ENCODE data around the gene TOM1. TPM values are rescaled to one million over a fixed set of nuclear protein-coding genes. Genes with fewer than 3 reads are reported as not detected.

Gene TOM1
- total and polyA plus RNA-seq, 3 experiments from 2014 or later: 15.1 to 34.5 (median 17.0) TPM

DNA sequence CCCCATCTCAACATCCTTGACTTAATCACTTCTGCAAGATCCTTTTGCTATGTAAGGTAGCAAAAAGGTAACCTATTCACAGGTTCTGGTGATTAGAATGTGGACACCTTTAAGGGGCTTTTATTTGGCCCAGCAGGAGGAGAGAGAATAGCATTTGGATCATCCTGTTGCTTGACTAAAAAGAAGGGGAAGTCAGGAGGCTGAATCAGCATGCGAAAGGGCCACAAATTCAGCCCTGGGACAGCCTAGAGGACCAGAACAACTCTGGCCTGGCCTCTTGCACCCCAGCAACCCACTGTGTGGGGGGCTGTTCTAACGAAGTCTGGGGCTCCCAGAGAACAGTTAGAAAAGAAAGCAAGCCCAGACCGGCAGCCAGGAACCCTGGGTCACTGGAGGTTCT, 78.0 kb downstream of the TOM1 start:
- ChIA-PET POLR2A (no interaction called here), CTCF (no interaction called here)
- peaks cover 10 to 24% (median 22%) of the 10 kb centered on the region in 3 donors for H3K4me1 Mint-ChIP-seq
- H3K27me3 ChIP-seq (ENCODE audit: insufficient read depth, low read length, poor library complexity, severe bottlenecking): no peaks in the 10 kb centered on the region
- H3K9me3 Mint-ChIP-seq: no peaks in the 10 kb centered on the region
- H3K4me3 Mint-ChIP-seq: no peak overlapping the region
- H3K27ac Mint-ChIP-seq: no peak overlapping the region
- peaks cover 14% of the 10 kb centered on the region for H3K4me1 ChIP-seq (ENCODE audit: insufficient read depth, low read length)
- H3K9me3 ChIP-seq (ENCODE audit: low read length): no peaks in the 10 kb centered on the region
- no peaks in the 10 kb centered on the region for H3K36me3 Mint-ChIP-seq
- H3K36me3 ChIP-seq (ENCODE audit: insufficient read depth, low read length): no peaks in the 10 kb centered on the region
- H3K27me3 Mint-ChIP-seq: peaks cover 10% of the 10 kb centered on the region in 2 donors
- H3K4me3 ChIP-seq (ENCODE audit: low read length): no peak overlapping the region
- DNase-seq: no peak
- H3K27ac ChIP-seq (ENCODE audit: low read depth, low read length): peak overlapping the region; percentile 55

DNA sequence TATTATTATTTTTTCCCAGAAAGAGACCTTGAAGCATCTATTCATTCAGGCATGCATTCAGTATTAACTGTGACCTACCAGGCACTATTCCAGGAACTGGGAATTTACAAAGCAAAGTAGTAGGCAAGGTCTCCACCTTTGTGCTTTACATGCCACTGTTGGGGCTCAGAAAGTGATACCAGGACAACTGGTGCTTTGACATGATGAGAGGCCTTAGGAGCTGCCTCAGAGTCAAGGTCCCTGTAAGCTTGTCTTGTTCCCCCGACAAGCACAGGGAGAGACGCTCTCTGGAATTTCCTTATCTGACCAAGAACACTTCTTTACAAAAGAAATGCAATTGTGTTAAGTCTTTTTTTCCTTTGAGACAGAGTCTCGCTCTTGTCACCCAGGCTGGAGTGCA, 78.9 kb downstream of the TOM1 start:
- Mint-ChIP-seq H3K4me3 (peak overlapping the region in 1 of 7 donors; percentile 44), H3K27me3 (peaks cover 15 to 16% of the 10 kb centered on the region in 2 donors), H3K9me3 (no peaks in the 10 kb centered on the region), H3K4me1 (peaks cover 10 to 24% (median 22%) of the 10 kb centered on the region in 3 donors), H3K36me3 (no peaks in the 10 kb centered on the region), H3K27ac (no peak overlapping the region)
- Histone ChIP-seq H3K4me3 (ENCODE audit: low read length) (no peak overlapping the region), H3K36me3 (ENCODE audit: insufficient read depth, low read length) (no peaks in the 10 kb centered on the region), H3K27me3 (ENCODE audit: insufficient read depth, low read length, poor library complexity, severe bottlenecking) (peaks cover 7% of the 10 kb centered on the region), H3K4me1 (ENCODE audit: insufficient read depth, low read length) (peaks cover 14% of the 10 kb centered on the region), H3K27ac (ENCODE audit: low read depth, low read length) (no peak overlapping the region), H3K9me3 (ENCODE audit: low read length) (no peaks in the 10 kb centered on the region)
- ChIA-PET POLR2A (no interaction called here), CTCF (no interaction called here)
- no peak for DNase-seq

DNA sequence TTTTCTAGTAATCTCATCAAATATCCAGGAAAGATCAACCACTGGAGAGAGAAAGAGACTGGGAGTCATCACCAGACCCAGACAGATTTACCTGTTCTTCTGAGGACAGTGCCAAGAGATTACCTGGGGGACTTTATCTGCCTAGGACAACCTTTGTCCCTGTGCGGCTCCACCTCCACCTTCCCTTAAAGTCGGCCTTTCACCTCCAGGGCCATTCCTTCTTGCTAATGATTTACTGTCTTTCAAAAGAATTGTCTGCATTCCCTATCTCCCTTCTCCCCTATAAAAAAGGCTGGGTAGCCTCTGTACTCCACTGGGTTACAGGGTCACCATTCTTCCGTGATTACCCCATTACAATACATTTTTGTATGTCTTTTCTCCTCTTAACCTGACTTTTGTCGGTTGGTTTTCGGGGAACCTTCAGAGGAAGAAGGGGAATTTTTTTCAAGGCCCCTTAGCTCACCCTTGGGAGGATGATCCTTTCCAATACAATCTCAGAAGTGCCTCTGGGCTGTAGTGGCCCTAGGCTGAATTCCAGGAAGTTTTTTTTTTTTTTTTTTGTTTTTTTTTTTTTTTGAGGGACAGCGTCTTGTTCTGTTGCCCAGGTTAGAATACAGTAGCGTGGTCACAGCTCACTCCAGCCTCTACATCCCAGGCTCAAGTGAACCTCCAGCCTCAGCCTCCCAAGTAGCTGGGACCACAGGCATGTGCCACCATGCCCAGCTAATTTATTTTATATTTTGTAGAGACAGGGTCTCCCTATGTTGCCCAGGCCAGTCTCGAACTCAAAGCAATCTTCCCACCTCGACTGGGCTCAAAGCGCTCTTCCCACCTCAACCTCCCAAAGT, 79.7 kb downstream of the TOM1 start:
- ChIA-PET POLR2A (interaction anchor here (0.6 kb wide), 1 partner anchor 15 kb away, joined by 11 read pairs; no protein-coding TSS in a partner anchor), CTCF (interaction anchor here (0.9 kb wide), 1 partner anchor 24 kb away, joined by 3 read pairs; no protein-coding TSS in a partner anchor)
- H3K9me3 Mint-ChIP-seq: no peaks in the 10 kb centered on the region
- H3K4me3 ChIP-seq (ENCODE audit: low read length): no peak overlapping the region
- H3K27me3 Mint-ChIP-seq: peaks cover 20 to 23% of the 10 kb centered on the region in 2 donors
- no peak overlapping the region for H3K27ac ChIP-seq (ENCODE audit: low read depth, low read length)
- no peaks in the 10 kb centered on the region for H3K9me3 ChIP-seq (ENCODE audit: low read length)
- no peak overlapping the region for H3K27ac Mint-ChIP-seq
- DNase-seq: no peak
- H3K36me3 Mint-ChIP-seq: no peaks in the 10 kb centered on the region
- H3K4me3 Mint-ChIP-seq: peak overlapping the region in 1 of 7 donors; percentile 44
- H3K27me3 ChIP-seq (ENCODE audit: insufficient read depth, low read length, poor library complexity, severe bottlenecking): peaks cover 9% of the 10 kb centered on the region
- H3K4me1 Mint-ChIP-seq: peaks cover 10 to 24% (median 22%) of the 10 kb centered on the region in 3 donors
- no peaks in the 10 kb centered on the region for H3K36me3 ChIP-seq (ENCODE audit: insufficient read depth, low read length)
- H3K4me1 ChIP-seq (ENCODE audit: insufficient read depth, low read length): peaks cover 14% of the 10 kb centered on the region

DNA sequence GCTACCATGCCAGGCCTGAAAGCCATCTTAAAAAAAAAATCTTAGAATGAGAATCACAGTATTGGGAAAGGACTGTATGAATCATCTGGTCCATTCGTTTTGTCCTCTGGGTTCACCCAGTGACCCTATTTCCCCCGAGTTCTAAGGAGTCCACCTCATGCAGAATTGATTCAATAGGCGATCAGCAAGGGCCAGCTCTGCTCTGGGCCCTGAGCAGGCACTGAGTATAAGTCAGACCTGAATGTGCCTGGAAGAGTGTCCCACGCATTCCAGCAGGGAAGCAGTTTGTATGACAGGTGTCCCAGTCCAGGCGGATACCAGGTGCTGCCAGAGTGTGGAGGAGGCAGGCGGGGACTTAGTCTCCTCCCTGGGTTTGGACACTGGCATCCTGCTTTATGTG, 80.3 kb downstream of the TOM1 start:
- H3K9me3 Mint-ChIP-seq: no peaks in the 10 kb centered on the region
- H3K4me1 Mint-ChIP-seq: peaks cover 10 to 24% (median 22%) of the 10 kb centered on the region in 3 donors
- ChIA-PET CTCF (interaction anchor here (0.9 kb wide), 1 partner anchor 24 kb away, joined by 3 read pairs; no protein-coding TSS in a partner anchor), POLR2A (interaction anchor here (0.6 kb wide), 1 partner anchor 15 kb away, joined by 11 read pairs; no protein-coding TSS in a partner anchor)
- DNase-seq: no peak
- Histone ChIP-seq H3K36me3 (ENCODE audit: insufficient read depth, low read length) (no peaks in the 10 kb centered on the region), H3K27me3 (ENCODE audit: insufficient read depth, low read length, poor library complexity, severe bottlenecking) (peaks cover 9% of the 10 kb centered on the region), H3K27ac (ENCODE audit: low read depth, low read length) (no peak overlapping the region), H3K9me3 (ENCODE audit: low read length) (no peaks in the 10 kb centered on the region), H3K4me1 (ENCODE audit: insufficient read depth, low read length) (peaks cover 14% of the 10 kb centered on the region), H3K4me3 (ENCODE audit: low read length) (no peak overlapping the region)
- no peaks in the 10 kb centered on the region for H3K36me3 Mint-ChIP-seq
- H3K27me3 Mint-ChIP-seq: peaks cover 20 to 29% of the 10 kb centered on the region in 2 donors
- peak overlapping the region in 2 of 7 donors; percentile 35 to 85 for H3K4me3 Mint-ChIP-seq
- H3K27ac Mint-ChIP-seq: no peak overlapping the region

DNA sequence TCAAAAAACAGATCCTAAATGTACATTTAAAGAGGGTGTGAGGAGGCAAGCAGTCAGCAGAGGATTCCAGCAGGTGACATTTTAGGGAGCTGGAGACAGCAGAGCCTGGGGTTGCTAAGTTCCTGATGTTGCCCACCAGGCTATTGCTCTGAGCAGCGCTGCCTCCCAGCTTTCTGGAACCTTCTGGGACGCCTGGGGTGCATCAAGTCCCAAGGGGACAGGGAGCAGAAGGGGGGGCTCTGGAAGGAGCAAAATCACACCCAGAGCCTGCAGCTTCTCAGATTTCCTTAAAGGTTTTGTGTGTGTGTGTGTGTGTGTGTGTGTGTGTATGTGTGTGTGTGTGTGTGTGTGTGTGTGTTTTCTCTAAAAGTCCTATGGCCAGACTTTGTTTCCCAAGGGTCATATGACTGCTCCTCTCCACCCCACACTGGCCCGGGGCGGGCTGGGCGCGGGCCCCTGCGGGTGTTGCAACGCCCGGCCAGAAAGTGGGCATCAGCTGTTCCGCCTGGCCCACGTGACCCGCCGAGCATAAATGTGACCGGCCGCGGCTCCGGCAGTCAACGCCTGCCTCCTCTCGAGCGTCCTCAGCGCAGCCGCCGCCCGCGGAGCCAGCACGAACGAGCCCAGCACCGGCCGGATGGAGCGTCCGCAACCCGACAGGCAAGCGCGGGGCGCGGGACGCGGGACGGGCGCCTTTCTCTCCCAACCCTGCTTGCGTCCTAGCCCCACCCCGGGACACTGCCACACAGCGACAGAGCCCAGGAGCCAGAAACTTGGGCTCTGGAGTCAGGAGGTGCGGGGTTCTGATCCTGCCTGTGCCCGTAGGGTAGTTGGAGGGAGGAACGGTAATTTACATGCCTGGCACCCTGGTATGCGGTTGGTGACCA, 81.1 kb downstream of the TOM1 start, which contains the start of gene HMOX1:
TSS of gene HMOX1 (plus strand) at position 560 of the 887 bp plus-strand sequence. CDS start at position 638, 78 bp downstream.
- Histone ChIP-seq H3K36me3 (ENCODE audit: insufficient read depth, low read length) (no peaks in the 10 kb centered on the region), H3K4me1 (ENCODE audit: insufficient read depth, low read length) (peaks cover 14% of the 10 kb centered on the region), H3K27ac (ENCODE audit: low read depth, low read length) (no peak within 1 kb of the TSS), H3K9me3 (ENCODE audit: low read length) (no peaks in the 10 kb centered on the region), H3K27me3 (ENCODE audit: insufficient read depth, low read length, poor library complexity, severe bottlenecking) (peaks cover 9% of the 10 kb centered on the region), H3K4me3 (ENCODE audit: low read length) (no peak within 1 kb of the TSS)
- ChIA-PET POLR2A (no interaction called here), CTCF (interaction anchor here (1.0 kb wide), 1 partner anchor 32 kb away, joined by 3 read pairs; no protein-coding TSS in a partner anchor)
- peak; percentile 12 to 58 (median 26) for DNase-seq
- peaks cover 10 to 24% (median 22%) of the 10 kb centered on the region in 3 donors for H3K4me1 Mint-ChIP-seq
- peak within 1 kb of the TSS in 2 of 8 donors; percentile 50 to 72 for H3K27ac Mint-ChIP-seq
- no peaks in the 10 kb centered on the region for H3K9me3 Mint-ChIP-seq
- peak within 1 kb of the TSS in 6 of 7 donors; percentile 38 to 85 (median 50) for H3K4me3 Mint-ChIP-seq
- H3K36me3 Mint-ChIP-seq: no peaks in the 10 kb centered on the region
- peaks cover 20 to 32% of the 10 kb centered on the region in 2 donors for H3K27me3 Mint-ChIP-seq

DNA sequence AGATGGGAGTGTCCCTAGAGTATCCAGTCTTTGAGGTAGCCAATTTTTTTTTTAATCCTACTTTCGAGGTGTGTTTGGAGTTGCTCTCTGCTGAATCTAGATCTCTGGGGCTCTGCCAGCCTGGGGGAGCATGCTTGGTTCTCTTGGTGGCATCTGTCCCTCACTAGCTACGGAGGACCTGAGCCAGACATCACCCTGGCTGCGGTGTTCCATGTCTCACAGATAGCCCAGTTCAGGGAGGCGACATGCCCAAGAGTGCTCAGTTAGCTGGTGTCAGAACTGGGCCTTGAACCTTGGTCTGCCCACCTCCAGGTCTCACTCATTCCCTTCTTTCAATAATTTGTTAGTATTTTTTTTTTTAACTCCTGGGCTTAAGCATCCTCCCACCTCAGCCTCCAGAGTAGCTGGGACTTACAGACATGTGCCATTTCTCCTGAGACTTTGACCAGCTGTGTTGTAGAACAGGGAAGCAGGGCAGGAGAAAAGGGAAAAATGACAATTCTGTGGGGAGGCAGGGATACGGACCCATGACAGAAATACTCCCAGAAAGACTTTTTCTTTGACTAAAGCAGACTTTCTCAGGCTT, 81.8 kb downstream of the TOM1 start:
- Mint-ChIP-seq H3K27ac (peak overlapping the region in 1 of 8 donors; percentile 50), H3K27me3 (peaks cover 23 to 35% of the 10 kb centered on the region in 2 donors), H3K9me3 (no peaks in the 10 kb centered on the region), H3K4me3 (peak overlapping the region in 6 of 7 donors; percentile 38 to 63 (median 50)), H3K36me3 (no peaks in the 10 kb centered on the region), H3K4me1 (peaks cover 10 to 24% (median 22%) of the 10 kb centered on the region in 3 donors)
- CTCF ChIA-PET: interaction anchor here (1.0 kb wide), 1 partner anchor 33 kb away, joined by 3 read pairs; no protein-coding TSS in a partner anchor
- H3K27me3 ChIP-seq (ENCODE audit: insufficient read depth, low read length, poor library complexity, severe bottlenecking): peaks cover 9% of the 10 kb centered on the region
- H3K4me3 ChIP-seq (ENCODE audit: low read length): no peak overlapping the region
- no peaks in the 10 kb centered on the region for H3K36me3 ChIP-seq (ENCODE audit: insufficient read depth, low read length)
- H3K4me1 ChIP-seq (ENCODE audit: insufficient read depth, low read length): peaks cover 14% of the 10 kb centered on the region
- no peaks in the 10 kb centered on the region for H3K9me3 ChIP-seq (ENCODE audit: low read length)
- no peak overlapping the region for H3K27ac ChIP-seq (ENCODE audit: low read depth, low read length)
- no peak for DNase-seq
- POLR2A ChIA-PET: interaction anchor here (0.5 kb wide), 1 partner anchor 11 kb away, joined by 7 read pairs; no protein-coding TSS in a partner anchor

DNA sequence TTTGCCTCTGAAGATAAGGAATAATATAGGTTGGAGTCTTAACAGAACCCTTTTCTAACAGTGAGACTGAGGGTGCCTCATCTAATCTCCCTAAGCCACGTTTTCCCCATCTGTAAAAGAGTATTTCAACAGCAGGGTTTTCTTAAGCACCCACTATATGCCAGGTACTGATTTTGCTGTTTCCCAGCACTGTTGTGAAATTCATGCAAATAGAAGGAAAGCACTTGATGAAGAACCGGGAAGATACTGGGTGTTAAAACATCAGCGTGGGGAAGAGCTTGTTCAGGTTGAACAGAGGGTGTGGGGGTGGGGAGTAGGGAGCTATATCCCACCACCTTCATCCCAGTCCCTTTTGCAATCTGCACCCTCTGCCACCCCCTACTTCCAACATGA, 84.0 kb downstream of the TOM1 start:
- POLR2A ChIA-PET: no interaction called here
- H3K4me1 ChIP-seq (ENCODE audit: insufficient read depth, low read length): peaks cover 4% of the 10 kb centered on the region

More for the DNA sequence above, 84.0 kb downstream of the TOM1 start:
- no peak overlapping the region for H3K27ac Mint-ChIP-seq
- Histone ChIP-seq H3K4me3 (ENCODE audit: low read length) (no peak overlapping the region), H3K9me3 (ENCODE audit: low read length) (no peaks in the 10 kb centered on the region), H3K27me3 (ENCODE audit: insufficient read depth, low read length, poor library complexity, severe bottlenecking) (peaks cover 9% of the 10 kb centered on the region), H3K27ac (ENCODE audit: low read depth, low read length) (no peak overlapping the region), H3K36me3 (ENCODE audit: insufficient read depth, low read length) (no peaks in the 10 kb centered on the region)
- no peak overlapping the region for H3K4me3 Mint-ChIP-seq
- H3K27me3 Mint-ChIP-seq: peaks cover 27 to 46% of the 10 kb centered on the region in 2 donors
- H3K4me1 Mint-ChIP-seq: peaks cover 5 to 13% (median 13%) of the 10 kb centered on the region in 3 donors
- CTCF ChIA-PET: interaction anchor here (1.8 kb wide), 1 partner anchor 8 kb away, joined by 4 read pairs; no protein-coding TSS in a partner anchor
- no peak for DNase-seq
- H3K36me3 Mint-ChIP-seq: no peaks in the 10 kb centered on the region
- H3K9me3 Mint-ChIP-seq: no peaks in the 10 kb centered on the region

Data from CD8-positive, alpha-beta memory T cell (primary cell).